GM19395 (cell line): Measurements from ENCODE around the gene ENPP5.

ENCODE experiments used
- ATAC-seq: cut with Tn5 transposase; IDR thresholded peaks from one replicate; pipeline ENCODE4 v1.9.1; 2021; ENCODE audit warnings: mild to moderate bottlenecking, moderate library complexity; ENCODE audit not compliant: unreplicated experiment

Gene ENPP5

GRCh38 chr6:46115634-46116033 is 55.1 kb downstream of the ENPP5 start:
- no peak for ATAC-seq

GRCh38 chr6:46113370-46113769 is 57.4 kb downstream of the ENPP5 start:
- ATAC-seq, result no peak
